WTC11 (cell line): ENCODE data around the gene APOL1.

ENCODE experiments used
- CREB1 ChIP-seq: sonication (generic); formaldehyde crosslinking; IDR thresholded peaks from 2 replicates; pipeline ENCODE4 v1.8.0; 2023; ENCODE audit warnings: mild to moderate bottlenecking, missing genetic modification reagents
- ELF4 ChIP-seq: sonication (generic); formaldehyde crosslinking; IDR thresholded peaks from 2 replicates; pipeline ENCODE4 v1.8.1; 2022; ENCODE audit warnings: low read depth, mild to moderate bottlenecking, moderate library complexity, missing genetic modification reagents
- ETV6 ChIP-seq: sonication (generic); formaldehyde crosslinking; IDR thresholded peaks from 2 replicates; pipeline ENCODE4 v1.8.1; 2022; ENCODE audit warnings: mild to moderate bottlenecking, missing genetic modification reagents
- GABPB1 ChIP-seq: sonication (generic); formaldehyde crosslinking; IDR thresholded peaks from 2 replicates; pipeline ENCODE4 v1.8.1; 2023; ENCODE audit warnings: mild to moderate bottlenecking, missing genetic modification reagents
- MXD4 ChIP-seq: fragments of 250-450 bp; sonication (Bioruptor Pico); IDR thresholded peaks from 2 replicates; pipeline ENCODE4 v1.8.0; 2021; ENCODE audit warnings: mild to moderate bottlenecking, moderate library complexity, borderline replicate concordance
- NFYB ChIP-seq: sonication (generic); formaldehyde crosslinking; conservative IDR thresholded peaks from 2 replicates; pipeline ENCODE4 v1.8.0; 2022; ENCODE audit warnings: low read depth, missing genetic modification reagents
- NR2C2 ChIP-seq: sonication (generic); formaldehyde crosslinking; IDR thresholded peaks from 2 replicates; pipeline ENCODE4 v1.8.0; 2022; ENCODE audit warnings: mild to moderate bottlenecking, missing genetic modification reagents
- SP1 ChIP-seq: sonication (generic); formaldehyde crosslinking; conservative IDR thresholded peaks from 2 replicates; pipeline ENCODE4 v1.8.1; 2022; ENCODE audit warnings: missing genetic modification reagents
- ZBTB21 ChIP-seq: sonication (generic); formaldehyde crosslinking; IDR thresholded peaks from 2 replicates; pipeline ENCODE4 v1.8.1; 2023; ENCODE audit warnings: mild to moderate bottlenecking, missing genetic modification reagents, borderline replicate concordance
- ZNF138 ChIP-seq: sonication (generic); formaldehyde crosslinking; conservative IDR thresholded peaks from 2 replicates; pipeline ENCODE4 v1.8.1; 2022; ENCODE audit warnings: mild to moderate bottlenecking, moderate library complexity, missing genetic modification reagents
- TF ChIP-seq, protein P1 (sequence below): fragments of 200-600 bp; IDR thresholded peaks from 2 replicates; pipeline ENCODE4 v1.8.0; 2022; ENCODE audit warnings: antibody characterized with exemption
- TF ChIP-seq, protein P2 (sequence below): fragments of 250-450 bp; sonication (Bioruptor Pico); IDR thresholded peaks from 2 replicates; pipeline ENCODE4 v1.9.0; 2021; ENCODE audit warnings: mild to moderate bottlenecking
- TF ChIP-seq, protein P3 (sequence below): sonication (generic); formaldehyde crosslinking; IDR thresholded peaks from 2 replicates; pipeline ENCODE4 v1.8.1; 2022; ENCODE audit warnings: low read depth, mild to moderate bottlenecking, moderate library complexity, missing genetic modification reagents, borderline replicate concordance
- TF ChIP-seq, protein P4 (sequence below): fragments of 250-450 bp; sonication (Bioruptor Pico); IDR thresholded peaks from 2 replicates; pipeline ENCODE4 v1.8.0; 2021; ENCODE audit warnings: mild to moderate bottlenecking

DNA sequence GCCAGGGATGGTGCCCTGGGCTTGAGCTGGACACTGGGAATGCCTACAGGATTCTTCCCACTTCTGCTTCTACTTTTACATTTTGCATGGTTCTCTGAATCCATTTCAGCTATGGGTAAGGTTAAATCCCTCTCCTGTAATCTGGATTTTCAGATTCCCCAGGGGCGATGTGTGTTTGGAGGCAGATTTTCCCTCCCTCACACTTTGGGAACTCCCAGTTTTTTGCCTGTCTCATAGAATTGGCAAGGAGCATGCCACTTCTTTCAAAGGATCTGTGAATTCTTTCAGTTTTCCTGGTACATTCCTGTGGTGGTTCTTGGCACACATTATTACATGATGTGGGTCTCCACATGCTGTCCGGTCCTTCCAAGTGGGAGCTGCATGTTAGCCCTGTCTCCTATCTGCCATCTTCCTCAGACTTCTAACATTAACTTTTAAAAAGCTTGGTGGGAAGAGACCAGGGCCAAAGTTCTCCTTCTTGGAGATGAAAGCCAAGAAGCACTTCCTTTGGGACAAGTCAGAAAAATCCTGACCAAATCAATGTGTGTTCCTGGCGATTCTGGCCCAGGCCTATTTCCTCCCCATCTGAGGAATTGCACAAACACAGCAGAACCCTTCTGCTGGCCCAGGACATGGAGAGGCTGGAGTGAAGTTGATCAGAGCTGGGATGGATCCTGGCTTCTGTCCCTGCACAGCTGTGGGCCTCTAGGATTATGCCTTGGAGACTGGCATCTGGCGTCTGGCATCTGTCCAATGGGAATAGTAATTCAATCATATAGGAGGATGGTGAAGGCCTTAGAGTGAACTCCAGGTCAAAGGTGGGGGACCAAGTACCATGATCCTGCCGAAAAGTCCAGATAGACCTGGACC lies 8.2 kb upstream of the APOL1 start:
- TF ChIP-seq, protein P1, sequence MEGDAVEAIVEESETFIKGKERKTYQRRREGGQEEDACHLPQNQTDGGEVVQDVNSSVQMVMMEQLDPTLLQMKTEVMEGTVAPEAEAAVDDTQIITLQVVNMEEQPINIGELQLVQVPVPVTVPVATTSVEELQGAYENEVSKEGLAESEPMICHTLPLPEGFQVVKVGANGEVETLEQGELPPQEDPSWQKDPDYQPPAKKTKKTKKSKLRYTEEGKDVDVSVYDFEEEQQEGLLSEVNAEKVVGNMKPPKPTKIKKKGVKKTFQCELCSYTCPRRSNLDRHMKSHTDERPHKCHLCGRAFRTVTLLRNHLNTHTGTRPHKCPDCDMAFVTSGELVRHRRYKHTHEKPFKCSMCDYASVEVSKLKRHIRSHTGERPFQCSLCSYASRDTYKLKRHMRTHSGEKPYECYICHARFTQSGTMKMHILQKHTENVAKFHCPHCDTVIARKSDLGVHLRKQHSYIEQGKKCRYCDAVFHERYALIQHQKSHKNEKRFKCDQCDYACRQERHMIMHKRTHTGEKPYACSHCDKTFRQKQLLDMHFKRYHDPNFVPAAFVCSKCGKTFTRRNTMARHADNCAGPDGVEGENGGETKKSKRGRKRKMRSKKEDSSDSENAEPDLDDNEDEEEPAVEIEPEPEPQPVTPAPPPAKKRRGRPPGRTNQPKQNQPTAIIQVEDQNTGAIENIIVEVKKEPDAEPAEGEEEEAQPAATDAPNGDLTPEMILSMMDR: no peak
- TF ChIP-seq SP1 (CRISPR knock-in tag): no peak
- no peak for TF ChIP-seq NR2C2
- TF ChIP-seq, protein P2, sequence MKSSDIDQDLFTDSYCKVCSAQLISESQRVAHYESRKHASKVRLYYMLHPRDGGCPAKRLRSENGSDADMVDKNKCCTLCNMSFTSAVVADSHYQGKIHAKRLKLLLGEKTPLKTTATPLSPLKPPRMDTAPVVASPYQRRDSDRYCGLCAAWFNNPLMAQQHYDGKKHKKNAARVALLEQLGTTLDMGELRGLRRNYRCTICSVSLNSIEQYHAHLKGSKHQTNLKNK (CRISPR knock-in tag): no peak
- TF ChIP-seq CREB1 (CRISPR knock-in tag): no peak
- TF ChIP-seq GABPB1 (CRISPR knock-in tag): no peak
- TF ChIP-seq ELF4 (CRISPR knock-in tag): no peak
- TF ChIP-seq MXD4 (CRISPR knock-in tag): no peak
- TF ChIP-seq ETV6 (CRISPR knock-in tag): no peak
- no peak for TF ChIP-seq NFYB (CRISPR knock-in tag)
- no peak for TF ChIP-seq ZBTB21
- TF ChIP-seq, protein P3, sequence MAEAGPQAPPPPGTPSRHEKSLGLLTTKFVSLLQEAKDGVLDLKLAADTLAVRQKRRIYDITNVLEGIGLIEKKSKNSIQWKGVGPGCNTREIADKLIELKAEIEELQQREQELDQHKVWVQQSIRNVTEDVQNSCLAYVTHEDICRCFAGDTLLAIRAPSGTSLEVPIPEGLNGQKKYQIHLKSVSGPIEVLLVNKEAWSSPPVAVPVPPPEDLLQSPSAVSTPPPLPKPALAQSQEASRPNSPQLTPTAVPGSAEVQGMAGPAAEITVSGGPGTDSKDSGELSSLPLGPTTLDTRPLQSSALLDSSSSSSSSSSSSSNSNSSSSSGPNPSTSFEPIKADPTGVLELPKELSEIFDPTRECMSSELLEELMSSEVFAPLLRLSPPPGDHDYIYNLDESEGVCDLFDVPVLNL: no peak
- TF ChIP-seq, protein P4, sequence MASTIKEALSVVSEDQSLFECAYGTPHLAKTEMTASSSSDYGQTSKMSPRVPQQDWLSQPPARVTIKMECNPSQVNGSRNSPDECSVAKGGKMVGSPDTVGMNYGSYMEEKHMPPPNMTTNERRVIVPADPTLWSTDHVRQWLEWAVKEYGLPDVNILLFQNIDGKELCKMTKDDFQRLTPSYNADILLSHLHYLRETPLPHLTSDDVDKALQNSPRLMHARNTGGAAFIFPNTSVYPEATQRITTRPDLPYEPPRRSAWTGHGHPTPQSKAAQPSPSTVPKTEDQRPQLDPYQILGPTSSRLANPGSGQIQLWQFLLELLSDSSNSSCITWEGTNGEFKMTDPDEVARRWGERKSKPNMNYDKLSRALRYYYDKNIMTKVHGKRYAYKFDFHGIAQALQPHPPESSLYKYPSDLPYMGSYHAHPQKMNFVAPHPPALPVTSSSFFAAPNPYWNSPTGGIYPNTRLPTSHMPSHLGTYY: no peak
- TF ChIP-seq ZNF138: no peak
